ENCODE results near the gene MBD5. TPM values are rescaled to one million over a fixed set of nuclear protein-coding genes. Genes with fewer than 3 reads are reported as not detected.

Gene MBD5
- total and polyA plus RNA-seq, 2 of the 4 experiments (the other 2 are of a cell fraction): 9.8 to 14.2 TPM

DNA sequence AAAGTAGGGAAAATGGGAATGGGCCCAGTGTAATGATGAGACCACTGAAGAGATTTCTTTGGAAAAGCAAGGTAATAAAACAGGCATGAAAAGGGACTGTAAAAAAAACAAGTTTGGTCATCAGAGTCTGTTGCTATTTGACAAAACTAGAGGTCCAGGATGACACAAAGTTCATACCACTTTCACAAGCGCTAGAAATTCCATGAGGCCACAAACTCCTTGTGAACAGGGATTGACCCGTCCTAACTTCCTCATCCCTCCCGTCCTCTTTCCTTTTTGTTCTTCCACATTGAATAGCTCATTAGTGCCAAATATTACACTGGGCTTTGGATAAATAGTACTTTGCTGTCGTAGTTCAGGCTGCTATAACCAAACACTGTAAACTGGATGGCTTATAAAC lies 434.9 kb downstream of the MBD5 start:
- Histone ChIP-seq H2AK5ac (ENCODE audit: low read depth, low read length) (no peak overlapping the region), H4K5ac (ENCODE audit: low read depth, low read length) (no peak overlapping the region), H3K4ac (ENCODE audit: low read depth, low read length) (no peak overlapping the region), H4K91ac (ENCODE audit: insufficient read depth, low read depth, low read length) (no peak overlapping the region), H3K56ac (ENCODE audit: extremely low read depth, insufficient read depth, low read length) (no peak overlapping the region), H3K9ac (ENCODE audit: low read depth, low read length) (no peak overlapping the region), H2BK5ac (ENCODE audit: low read depth, low read length, poor library complexity, severe bottlenecking) (no peak overlapping the region), H3K4me3 (ENCODE audit: insufficient read depth, low read depth, low read length) (no peak overlapping the region), H3K4me2 (ENCODE audit: low read depth, low read length) (no peak overlapping the region), H2AK9ac (replicated peaks; ENCODE audit: low read depth, low read length, poor library complexity) (no peak overlapping the region), H3K79me1 (ENCODE audit: low read depth in 1 of 2, low read length in 2 of 2) (peaks cover 0 to 4% of the 10 kb centered on the region in 2 experiments; a peak in 1 of 4 replicates), H3K36me3 (ENCODE audit: control insufficient read depth, insufficient read depth, low read length) (peaks cover 3% of the 10 kb centered on the region), H3K4me1 (ENCODE audit: control insufficient read depth, insufficient read depth, low read length) (no peaks in the 10 kb centered on the region), H3K9me3 (ENCODE audit: control insufficient read depth, insufficient read depth, low read length) (no peaks in the 10 kb centered on the region), H3K23ac (ENCODE audit: low read depth, low read length) (no peak overlapping the region), H4K8ac (ENCODE audit: low read depth in 2 of 2, low read length in 2 of 2) (no peak overlapping the region), H2BK15ac (ENCODE audit: low read depth, low read length) (no peak overlapping the region), H3K18ac (ENCODE audit: low read depth, low read length) (no peak overlapping the region), H3K27ac (ENCODE audit: insufficient read depth, low read length) (no peak overlapping the region), H2BK120ac (ENCODE audit: low read depth, low read length) (no peak overlapping the region), H3K14ac (replicated peaks; ENCODE audit: low read depth, low read length) (no peak overlapping the region), H3K27me3 (ENCODE audit: control insufficient read depth, insufficient read depth, low read length) (no peaks in the 10 kb centered on the region), H2AFZ (replicated peaks; ENCODE audit: low read length, poor library complexity) (no peak overlapping the region), H2BK20ac (ENCODE audit: low read depth, low read length) (no peak overlapping the region), H3K9me1 (ENCODE audit: insufficient read depth, low read length) (no peaks in the 10 kb centered on the region), H4K20me1 (ENCODE audit: insufficient read depth, low read length) (no peaks in the 10 kb centered on the region)
- dilution Hi-C loops (cut with HindIII; ENCODE audit: low sequenced_read_pairs, unreplicated experiment): no loop called here
- ATAC-seq (ENCODE audit: low read depth) (no peak), DNase-seq (peak; percentile 4)
- TF ChIP-seq FOS (IDR thresholded peaks at IDR 0.05; ENCODE audit: low read depth, low read length): no peak
- CTCF ChIA-PET: no interaction called here
- POLR2A ChIA-PET (ENCODE audit: unreplicated experiment): no interaction called here
- WGBS, 2 experiments (ENCODE audit: extremely low coverage in 2 of 2, insufficient read length in 1 of 2): no CpG with 5 or more reads among the region's 4 CpGs
- intact Hi-C loops (cut with micrococcal nuclease): no loop called here
- in situ Hi-C loops (cut with MboI; ENCODE audit: low sequenced_read_pairs): no loop called here
- no TSS peak for BruUV-seq (replicated peaks)

All from IMR-90 (cell line).